T-helper 2 cell treated with Interferon-gamma antibody and Interleukin-4, amounts not matched to agents 100 ng/mL and 5 ng/mL, for 36 hours (primary cell): ENCODE measurements around the gene NCOA1. TPM values are rescaled to one million over a fixed set of nuclear protein-coding genes. Genes with fewer than 3 reads are reported as not detected.

Experiments
- intact Hi-C: fragments of 100-400 bp; cut with micrococcal nuclease; formaldehyde crosslinking; loops from one replicate; pipeline ENCODE4 v1.15.1; 2023
- total RNA-seq: library from RNA; stranded (reverse); gene quantifications from 2 replicates; pipeline ENCODE4 v1.2.3, GENCODE V29; 2022

Gene NCOA1
- total RNA-seq, 1 donor from 2014 or later: 21.4 TPM

DNA sequence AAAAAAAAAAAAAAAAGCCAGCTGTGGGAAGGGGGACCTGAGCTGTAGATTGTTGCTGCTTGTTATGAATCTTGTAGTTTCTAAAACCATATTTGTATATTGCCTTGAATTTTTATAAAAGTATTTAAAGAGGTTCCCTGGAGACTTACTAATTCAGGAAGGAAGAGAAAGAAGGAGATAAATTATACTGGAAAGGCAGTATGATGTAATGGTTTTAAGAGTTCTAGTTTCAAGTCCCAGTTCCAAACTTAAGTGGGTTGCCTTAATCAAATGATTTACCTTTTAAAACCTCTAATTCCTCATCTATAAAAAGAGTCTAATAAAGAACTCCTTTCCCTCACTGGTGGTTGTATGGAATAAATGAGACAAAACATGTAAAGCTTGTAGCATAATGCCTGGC lies 240.0 kb downstream of the NCOA1 start:
- intact Hi-C loops: no loop called here

DNA sequence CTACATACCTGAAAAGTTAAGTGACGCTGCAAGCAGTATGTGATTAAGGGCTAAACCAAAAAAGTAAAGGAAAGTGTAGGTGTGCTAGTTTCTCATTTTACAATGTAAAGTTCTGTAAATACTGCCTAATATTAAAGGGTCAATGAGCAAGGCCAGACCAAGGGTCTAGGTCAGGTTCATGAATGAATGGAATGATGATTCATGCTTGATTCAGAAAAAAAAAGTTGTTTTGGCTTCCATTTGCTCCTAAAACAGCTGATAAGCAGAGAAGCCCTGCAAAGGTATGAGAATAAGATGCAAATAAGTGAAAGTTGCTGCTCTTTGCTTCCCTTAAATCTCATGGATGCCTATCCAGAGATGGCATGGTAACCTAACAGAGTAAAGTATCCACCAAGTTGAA lies 240.9 kb downstream of the NCOA1 start:
- intact Hi-C loops: no loop called here

DNA sequence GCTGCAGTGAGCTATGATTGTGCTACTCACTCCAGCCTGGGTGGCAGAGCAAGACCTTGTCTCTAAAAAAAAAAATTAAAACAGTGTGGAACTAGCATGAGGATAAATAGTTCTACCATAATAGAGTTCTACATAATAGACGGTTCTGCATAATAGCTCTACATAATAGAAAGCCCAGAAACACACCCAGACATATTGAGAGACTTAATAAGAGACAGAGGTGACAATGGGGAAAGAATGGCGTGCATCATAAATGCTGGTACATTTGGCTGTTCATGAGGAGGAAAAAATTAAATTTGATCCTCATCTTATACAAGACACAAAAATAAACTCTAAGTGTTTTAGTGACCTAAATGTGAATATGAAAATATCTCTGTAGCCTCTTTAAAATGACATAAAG lies 243.7 kb downstream of the NCOA1 start:
- intact Hi-C loops: no loop called here

DNA sequence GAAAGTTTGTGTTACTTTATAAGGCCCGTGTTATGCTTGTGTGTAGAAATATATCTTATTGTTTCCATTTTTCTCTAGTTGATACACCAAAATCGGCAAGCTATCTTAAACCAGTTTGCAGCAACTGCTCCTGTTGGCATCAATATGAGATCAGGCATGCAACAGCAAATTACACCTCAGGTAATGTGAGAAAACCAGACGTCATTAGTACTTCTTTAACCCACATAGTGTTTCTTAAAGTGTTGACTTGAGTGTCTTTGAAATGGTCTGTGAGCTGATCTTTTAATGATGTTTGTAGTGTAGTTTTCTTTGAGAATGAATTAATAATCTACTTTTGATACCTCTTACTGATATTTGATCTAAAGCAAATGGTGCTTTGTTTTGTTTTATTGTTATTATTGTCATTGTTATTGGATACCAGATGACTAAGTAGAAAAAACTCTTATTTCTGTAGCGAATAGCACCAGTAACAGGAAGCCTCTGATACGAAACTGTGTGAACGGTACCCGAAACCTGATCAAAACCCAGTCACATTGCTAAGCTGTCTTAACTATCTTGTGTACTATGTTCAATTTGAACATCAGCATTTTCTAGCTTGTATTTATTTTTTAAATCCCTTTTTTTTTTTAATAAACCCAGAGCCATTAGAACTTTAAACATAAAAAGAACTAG lies 248.4 kb downstream of the NCOA1 start:
- intact Hi-C loops: no loop called here

DNA sequence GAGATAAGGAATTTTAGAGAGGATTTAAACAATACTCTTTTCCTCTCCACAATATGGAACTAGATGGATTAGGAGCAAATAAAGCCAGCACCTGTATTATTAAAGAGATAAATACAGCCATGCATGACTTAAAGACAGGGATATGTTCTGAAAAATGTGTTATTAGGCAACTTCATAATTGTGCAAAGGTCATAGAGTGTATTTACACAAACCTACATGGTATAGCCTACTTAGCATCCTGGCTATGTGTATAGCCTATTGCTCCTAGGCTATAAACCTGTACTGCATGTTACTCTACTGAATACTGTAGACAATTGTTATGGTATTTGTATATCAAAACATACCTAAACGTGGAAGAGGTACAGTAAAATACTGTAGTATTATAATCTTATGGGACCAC lies 249.1 kb downstream of the NCOA1 start:
- intact Hi-C loops: no loop called here

DNA sequence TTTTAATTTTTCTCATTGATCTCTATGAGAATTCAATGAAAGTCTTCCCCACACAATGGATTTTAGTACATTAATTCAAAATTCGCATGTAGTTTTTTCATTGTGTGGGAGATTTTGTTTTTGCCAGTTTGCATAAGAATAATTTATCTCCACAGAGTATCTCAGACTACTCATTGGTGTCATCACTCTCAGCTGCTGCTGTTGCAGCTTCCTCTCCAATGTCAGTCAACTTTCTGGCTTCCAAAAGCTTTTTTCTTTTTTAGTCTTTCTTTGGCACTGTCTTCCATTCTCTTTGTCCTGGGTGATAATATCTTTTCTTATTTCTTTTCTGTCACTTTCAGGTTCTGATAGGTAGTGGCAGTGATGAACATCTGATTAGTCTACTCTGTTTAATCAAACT lies 251.7 kb downstream of the NCOA1 start:
- intact Hi-C loops: no loop called here

DNA sequence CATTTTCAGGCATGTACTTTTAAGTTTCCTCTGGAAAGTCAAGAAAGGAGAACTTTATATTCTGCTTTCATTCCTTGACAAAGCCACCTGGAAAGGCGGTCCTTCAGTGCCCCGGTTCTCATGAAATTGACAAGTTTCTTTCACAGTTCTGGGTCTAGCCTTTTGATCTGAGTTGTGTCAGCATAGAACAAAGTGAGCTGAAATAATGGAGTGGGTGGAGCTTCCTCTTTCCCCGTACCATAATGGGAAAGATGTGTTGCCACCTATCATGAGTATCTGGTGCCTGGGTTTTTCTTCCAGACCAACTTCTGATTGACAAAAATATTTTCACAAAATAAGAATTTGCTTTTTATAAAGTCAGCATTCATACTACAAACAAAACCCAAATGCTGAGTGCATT lies 252.9 kb downstream of the NCOA1 start:
- intact Hi-C loops: no loop called here

DNA sequence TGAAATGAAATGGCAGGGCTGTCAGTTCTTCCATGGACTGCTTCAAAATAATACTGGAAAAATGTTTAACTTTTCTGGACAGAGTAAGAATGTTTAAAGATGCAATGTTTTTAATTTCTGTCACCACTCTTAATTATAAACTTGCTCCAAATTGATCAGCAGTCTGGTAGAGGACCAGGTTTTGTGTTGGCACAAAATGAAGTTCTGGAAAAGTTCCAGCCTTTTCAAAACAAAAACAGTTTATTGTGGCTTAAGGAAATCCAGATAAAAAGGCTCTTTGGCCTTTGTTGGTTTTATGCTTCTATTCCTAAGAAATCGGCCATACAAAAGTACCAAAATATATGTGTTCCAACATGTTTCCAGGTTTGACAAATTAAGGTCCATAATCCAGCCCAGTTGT lies 253.3 kb downstream of the NCOA1 start:
- intact Hi-C loops: no loop called here

DNA sequence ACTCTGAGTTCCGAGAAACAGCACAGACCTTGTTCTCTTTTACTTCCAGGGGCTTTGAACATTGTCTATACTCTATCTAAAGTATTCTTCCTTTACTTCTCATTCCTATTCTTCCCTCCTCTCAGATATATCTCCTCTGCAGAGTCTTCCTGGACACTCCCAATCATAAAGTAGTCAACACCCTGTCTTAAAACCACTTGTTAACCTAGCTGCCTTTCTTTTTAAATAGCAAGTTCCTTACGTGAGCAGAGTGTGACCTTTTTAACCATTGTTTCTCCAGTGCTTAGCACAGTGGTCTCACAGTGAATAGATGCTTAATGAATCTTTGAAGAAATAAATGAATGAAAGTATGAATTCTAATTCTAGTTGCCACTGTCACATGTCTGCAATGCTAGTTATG lies 254.8 kb downstream of the NCOA1 start:
- intact Hi-C loops: no loop called here

DNA sequence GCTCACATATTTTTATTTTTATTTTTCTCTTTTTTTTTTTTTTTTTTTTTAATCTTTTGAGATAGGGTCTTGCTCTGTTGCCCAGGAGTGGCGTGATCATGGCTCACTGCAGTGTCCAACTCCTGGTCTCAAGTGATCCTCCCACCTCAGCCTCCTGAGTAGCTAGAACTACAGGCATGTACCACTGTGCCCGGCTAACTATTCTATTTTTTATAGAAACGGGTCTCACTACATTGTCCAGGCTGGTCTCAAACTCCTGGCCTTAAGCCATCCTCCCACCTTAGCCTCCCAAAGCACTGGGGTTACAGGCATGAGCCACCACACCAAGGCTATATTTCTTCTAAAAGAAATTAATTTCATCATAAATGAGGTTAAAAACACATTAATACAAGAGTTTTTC lies 256.2 kb downstream of the NCOA1 start:
- intact Hi-C loops: no loop called here

DNA sequence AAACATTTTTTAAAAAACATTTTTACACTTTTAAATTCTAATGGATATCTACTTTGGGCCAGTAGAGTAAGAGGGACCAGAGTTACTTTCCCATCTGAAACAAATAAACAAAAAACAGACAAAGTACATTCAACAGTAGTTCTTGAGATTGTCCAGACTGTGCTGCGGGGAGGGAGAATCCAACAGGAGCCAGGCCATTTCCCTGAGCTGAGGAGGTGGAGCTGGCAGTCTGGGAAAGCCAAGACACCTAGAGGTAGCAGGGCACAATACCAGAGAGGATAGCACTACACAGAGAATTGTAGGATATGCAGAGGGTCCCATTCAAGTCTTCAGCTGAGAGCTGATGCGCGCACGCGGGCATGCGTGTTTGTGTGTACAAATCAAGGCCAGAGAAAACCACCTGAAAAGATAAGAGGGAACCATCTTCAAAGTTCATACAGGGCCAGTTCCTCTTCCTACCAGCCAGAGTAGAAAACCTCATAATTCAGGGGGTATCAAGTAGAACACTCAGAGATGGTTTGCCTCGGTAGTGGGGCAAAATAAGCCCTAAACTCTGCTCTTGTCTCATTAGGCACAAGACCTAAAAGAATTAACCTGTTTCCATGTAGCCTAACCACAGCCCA lies 258.1 kb downstream of the NCOA1 start:
- intact Hi-C loops: no loop called here

DNA sequence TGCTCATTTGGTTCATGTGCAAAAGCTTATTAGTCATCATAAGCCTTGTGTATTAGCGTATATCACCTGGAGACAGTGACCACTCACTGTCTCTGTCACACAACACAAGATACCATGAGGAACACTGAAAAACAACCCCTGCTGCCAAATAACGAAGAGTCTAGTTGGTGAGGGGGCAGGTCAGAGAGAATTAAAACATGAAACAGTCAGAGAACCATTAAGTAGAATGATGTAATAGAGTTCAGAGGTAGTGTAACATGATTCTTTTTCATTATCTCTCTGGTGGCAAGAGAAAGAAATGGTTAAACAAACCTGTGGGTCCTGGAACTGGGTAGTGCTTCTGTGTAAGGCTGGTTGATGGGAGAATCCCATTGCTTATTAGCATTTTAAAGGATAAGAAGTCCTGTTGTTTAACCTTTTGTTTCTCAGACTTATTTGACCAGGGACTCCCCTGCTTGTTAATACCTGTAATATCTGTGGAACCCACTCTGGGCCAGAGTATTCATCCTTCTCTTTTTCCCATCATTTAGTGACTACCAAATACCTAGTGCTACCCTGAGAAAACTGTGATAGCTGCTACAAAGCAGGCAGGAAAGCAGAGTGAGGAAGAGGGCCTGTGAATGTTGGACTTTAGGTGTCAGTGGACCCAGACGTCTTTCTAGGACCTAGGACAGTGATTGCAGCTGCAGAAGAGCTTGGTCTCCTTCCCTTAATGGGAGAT lies 264.1 kb downstream of the NCOA1 start:
- intact Hi-C loops: no loop called here

DNA sequence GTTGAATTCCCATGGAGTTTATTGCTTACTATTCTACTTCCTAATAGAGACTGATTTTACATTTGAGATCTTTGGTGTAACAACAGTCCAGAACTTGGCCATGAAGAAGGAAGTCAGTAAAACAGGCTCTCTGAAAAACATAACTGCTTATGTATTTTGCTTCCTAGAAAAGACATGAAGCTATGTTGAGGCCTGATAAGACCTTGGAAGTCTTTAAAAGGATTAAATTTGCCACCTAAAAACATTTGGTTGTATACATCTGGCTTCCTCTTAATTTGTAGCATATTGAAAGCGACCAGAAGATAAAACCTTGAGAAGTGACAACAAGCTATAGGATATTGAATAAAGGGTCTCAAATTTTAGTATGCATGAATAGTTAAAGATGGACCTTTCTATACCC lies 265.7 kb downstream of the NCOA1 start:
- intact Hi-C loops: no loop called here

DNA sequence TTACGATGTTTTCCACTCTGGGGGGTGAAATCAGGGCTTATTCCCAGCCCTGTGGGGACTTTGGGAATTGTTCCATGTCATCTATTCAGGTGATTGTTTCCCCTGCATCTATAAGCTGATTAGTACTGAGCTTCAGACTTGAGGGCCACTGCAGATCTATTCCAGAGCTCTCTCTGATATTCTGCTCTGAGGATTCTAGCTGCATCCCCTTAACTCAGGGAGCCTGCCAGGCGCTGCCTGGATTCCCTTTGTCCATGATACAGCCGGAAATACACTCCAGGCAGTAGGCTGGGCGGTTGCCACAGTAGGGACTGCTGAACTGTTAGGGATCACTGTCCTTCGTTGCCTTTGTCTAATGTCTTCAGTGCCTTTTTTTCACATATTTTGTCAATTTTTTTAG lies 270.8 kb downstream of the NCOA1 start:
- intact Hi-C loops: no loop called here

DNA sequence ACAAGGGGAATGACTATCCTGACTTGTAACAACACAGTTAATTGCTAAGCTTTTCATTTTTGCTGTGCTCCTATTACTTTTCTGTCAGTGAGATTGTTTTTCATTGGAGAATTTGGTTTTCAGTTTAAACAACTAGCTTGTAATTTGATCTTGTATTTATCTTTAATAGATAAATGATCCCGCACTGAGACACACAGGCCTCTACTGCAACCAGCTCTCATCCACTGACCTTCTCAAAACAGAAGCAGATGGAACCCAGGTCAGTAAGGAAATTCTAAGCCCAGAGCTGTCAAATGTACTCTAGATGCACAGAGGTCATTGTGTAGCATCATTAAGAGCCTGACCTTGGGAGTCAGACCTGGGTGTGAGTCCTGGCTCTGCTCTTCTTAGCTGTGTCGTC lies 271.5 kb downstream of the NCOA1 start:
- intact Hi-C loops: no loop called here

DNA sequence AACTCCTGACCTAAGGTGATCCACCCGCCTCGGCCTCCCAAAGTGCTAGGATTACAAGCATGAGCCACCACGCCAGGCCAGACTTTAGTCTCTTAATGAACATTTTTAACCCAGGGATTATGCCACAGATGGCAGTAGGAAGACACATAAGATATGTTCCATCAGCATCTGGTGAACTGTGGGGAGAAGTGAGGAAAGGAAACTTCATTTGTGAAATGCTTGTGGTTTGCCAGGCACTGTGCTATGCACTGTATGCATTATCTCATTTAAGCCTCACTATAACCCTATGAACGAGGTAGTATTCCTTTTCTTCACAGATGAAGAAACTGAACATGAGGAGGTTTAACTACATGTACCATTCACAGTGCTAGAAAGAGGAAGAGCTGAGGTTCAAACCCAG lies 272.8 kb downstream of the NCOA1 start:
- intact Hi-C loops: no loop called here

DNA sequence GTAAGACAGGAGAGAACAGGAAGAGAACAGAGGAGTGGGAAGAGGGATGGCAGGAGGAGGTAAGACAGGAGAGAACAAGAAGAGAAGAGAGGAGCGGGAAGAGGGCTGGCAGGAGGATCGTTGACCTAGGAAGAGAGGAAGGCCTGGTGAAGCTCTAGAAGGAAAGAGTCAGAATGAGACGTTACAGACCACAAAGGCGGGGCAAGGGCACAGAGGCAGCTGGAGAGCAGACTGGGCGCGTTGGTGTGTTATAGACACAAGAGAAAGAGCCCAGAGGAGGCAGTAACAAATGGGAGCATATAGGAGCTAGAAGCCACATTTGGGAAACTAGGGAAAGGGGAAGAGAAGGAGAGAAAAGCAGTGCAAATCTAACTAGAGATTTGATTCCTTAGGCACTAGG lies 275.6 kb downstream of the NCOA1 start:
- intact Hi-C loops: no loop called here

DNA sequence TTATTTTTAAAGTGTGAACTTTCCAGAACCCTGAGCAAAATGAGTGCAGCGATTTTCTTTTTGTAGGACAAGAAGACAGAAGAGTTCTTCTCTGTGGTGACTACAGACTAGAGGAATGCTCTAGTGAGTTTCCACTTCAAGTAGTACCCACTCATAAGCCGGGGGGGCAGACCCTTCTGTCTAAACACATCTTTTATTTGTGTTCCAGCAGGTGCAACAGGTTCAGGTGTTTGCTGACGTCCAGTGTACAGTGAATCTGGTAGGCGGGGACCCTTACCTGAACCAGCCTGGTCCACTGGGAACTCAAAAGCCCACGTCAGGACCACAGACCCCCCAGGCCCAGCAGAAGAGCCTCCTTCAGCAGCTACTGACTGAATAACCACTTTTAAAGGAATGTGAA lies 277.0 kb downstream of the NCOA1 start:
- intact Hi-C loops: no loop called here

DNA sequence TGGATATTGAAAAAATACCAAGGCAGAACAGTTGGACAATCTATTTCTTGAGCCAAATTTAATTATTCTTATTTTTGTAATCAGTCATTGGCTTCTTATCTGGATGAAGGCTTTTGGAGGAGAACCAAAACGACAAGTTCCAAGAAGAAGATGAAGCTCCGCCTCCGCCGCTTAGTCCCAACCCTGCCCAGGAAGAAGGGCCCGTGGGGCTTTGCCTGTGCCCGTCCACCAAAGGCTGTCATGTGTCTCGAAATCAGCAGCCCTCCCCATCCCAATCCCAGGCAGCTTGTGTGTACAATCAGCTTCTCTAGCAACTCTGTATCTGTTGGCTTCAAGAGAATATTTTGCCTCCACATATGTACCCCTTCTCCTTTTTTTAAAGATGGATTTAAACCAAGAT lies 277.5 kb downstream of the NCOA1 start:
- intact Hi-C loops: no loop called here

DNA sequence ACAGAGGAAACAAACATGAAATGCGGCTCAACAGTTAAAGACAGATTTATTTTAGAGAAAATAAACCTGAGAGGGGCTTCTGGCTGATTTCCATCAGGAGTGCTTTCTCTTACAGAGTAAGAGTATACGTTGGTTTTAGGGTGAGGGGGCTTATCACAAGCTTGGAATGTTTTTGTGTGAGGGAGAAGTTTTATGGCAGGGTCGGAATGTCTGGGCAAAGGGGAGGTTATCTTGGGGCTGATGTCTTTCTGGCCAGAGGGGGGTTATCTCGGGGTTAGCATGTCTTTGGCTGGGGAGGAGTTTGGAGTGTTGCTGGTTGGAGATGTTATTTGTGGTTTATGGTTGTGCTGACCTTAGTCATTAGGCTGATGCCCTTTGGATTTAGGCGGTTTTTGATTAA lies 280.0 kb downstream of the NCOA1 start:
- intact Hi-C loops: no loop called here

DNA sequence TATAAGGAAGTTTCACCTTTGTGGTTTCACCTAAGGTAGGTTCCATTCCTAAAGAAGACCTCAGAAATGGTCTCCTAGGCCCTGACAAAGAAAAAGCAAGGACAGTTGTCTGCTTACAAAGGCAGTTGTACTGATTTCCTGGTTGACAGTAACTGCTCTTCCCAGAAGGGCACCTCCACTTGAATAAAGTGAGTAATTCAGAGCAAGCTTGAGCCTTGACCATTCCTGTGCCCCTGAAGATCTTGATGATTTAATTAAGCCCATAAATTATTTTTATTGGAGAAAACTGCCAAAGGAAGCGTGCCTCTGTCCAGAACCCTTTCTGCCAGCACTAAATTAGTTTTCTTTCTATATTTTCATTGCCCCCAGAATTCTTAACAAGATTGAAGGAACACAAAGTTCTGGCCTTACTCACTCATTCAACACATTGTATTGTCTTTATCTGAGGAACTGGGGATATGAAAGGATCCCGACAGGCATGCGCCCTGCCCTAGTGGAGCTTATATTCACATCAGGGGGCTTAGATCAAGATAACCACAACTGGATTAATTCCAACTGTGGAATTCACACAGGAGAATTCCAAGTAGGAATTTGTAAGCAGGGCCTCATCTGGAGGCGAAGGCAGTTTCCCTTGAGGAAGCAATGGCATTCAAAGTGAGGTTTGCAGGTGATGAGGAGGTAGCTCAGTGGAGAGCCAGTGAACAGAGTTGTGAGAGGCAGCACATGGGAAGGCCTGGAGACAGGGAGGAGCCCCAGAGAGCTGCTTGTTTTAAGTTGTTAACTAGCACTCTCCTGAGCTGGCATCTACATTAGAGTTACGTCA lies 280.9 kb downstream of the NCOA1 start:
- intact Hi-C loops: no loop called here

DNA sequence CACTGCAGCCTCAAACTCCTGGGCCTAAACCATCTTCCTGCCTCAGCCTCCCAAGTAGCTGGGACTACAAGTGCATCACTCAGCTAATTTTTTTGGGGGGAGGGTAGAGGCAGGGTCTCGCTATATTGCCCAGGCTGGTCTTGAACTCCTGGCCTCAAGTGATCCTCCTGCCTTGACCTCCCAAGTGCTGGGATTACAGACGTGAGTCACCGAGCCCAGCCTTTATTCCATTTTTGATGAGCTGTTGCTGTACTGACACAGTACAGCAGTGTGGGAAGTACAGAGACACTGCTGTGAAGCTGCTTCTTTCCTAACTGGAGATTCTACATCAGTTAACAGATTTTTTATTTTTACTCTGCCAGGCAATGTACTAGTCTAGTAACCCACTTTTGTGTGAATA lies 283.3 kb downstream of the NCOA1 start:
- intact Hi-C loops: no loop called here
